ENCODE data around the gene CBY3. TPM values are rescaled to one million over a fixed set of nuclear protein-coding genes. Genes with fewer than 3 reads are reported as not detected.
A peak's percentile ranks its signal among the peaks of the same experiment; 100 is the strongest.

Gene CBY3
- total and polyA plus RNA-seq, 2 of the 8 experiments (the other 6 are each of a cell fraction or from before 2014, with no cell fraction given) = 0.39 TPM

DNA sequence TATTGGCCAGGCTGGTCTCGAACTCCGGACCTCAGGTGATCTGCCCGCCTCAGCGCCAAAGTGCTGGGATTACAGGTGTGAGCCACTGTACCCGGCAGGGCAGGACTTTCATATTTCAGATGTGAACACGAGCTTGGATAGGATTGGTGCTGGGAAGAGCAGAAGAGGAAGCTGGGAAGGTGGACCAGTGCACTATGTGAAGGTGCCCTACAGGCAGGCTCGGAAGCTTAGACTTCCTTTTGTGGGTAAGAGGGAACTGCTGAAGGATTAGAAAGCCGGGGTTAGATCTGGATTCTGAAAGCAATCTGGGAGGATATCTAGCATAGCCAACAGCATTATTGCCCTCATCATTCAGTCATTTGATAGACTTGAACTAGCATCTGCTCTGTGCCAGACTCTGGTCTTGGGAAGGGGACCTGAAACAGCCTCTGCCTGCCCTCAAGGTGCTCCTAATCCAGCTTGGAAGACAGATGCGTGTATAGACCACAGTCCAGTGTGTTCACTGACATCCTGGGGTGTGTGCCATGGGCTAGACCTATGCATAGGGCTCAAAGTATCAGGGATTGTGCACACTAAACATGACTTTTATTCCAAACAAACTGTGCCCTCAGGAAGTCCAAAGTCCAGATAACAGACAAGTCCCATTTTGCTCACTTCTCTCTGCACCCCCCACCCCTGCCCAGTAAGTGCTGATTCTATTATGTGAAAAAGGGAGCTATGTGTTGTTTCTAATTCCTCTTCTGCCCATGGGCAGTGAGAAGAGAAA, 637 bp downstream of the CBY3 start:
- H3K56ac ChIP-seq (replicated peaks; ENCODE audit: insufficient read length, low read depth, low read length) = no peak overlapping the region
- DNase-seq (ENCODE audit: low read depth in 1 of 2, low spot score in 2 of 2) (no peak), FAIRE-seq (no peak)
- peak overlapping the region in 1 of 2 experiments; percentile 68; a peak in 1 of 4 replicates for H3K4me2 ChIP-seq (ENCODE audit: insufficient read depth in 1 of 2, low read depth in 2 of 2, low read length in 2 of 2)
- 0 out of 2 replicates have a peak overlapping the region, but pooled peaks have one; percentile 20 for H3K18ac ChIP-seq (ENCODE audit: extremely low read depth, low read length)
- CTCF ChIA-PET (ENCODE audit: partially characterized antibody) = interaction anchor here (1.2 to 2.7 kb wide), 8 partner anchors 11 to 103 kb away, joined by 3 to 16 read pairs (median 4); no protein-coding TSS in a partner anchor
- no peak overlapping the region for H3K4ac ChIP-seq (replicated peaks; ENCODE audit: insufficient read length, low read depth, low read length)
- peaks cover 16% of the 10 kb centered on the region for H3K23me2 ChIP-seq (ENCODE audit: low read depth, low read length)
- H3K4me1 ChIP-seq (replicated peaks in 1 of 4; ENCODE audit: control insufficient read depth in 3 of 4, insufficient read depth in 4 of 4, low read length in 3 of 4) = peaks cover 0 to 12% (median 7%) of the 10 kb centered on the region in 4 experiments; a peak in 5 of 7 replicates
- peaks cover 0 to 2% of the 10 kb centered on the region in 2 experiments for H4K20me1 ChIP-seq (replicated peaks in 1 of 2; ENCODE audit: control insufficient read depth in 1 of 2, insufficient read depth in 2 of 2, low read length in 2 of 2)
- H3K27me3 ChIP-seq (replicated peaks in 1 of 4; ENCODE audit: control insufficient read depth in 3 of 4, extremely low read depth in 1 of 4, insufficient read depth in 3 of 4, low read length in 3 of 4) = peaks cover 0 to 4% (median 0%) of the 10 kb centered on the region in 4 experiments; a peak in 1 of 7 replicates
- no peak overlapping the region for H4K5ac ChIP-seq (ENCODE audit: insufficient read length, low read depth, low read length)
- no peak overlapping the region for H2BK12ac ChIP-seq (ENCODE audit: low read depth, low read length)
- peak overlapping the region; percentile 25; the same call in 1 of the 2 replicates for H2AK5ac ChIP-seq (ENCODE audit: low read depth, low read length)
- H2BK20ac ChIP-seq (ENCODE audit: low read length) = no peak overlapping the region
- no peak overlapping the region for H4K8ac ChIP-seq (ENCODE audit: extremely low read depth, insufficient read depth, low read length)
- H3K9me3 ChIP-seq (ENCODE audit: insufficient read depth in 2 of 2, low read depth in 1 of 2, low read length in 1 of 2) = no peaks in the 10 kb centered on the region
- 87% methylated on average over 9 of the region's 9 CpGs; no CpG with 5 or more reads in 1 of the 2 experiments for WGBS, 2 experiments (ENCODE audit: extremely low coverage in 1 of 2, insufficient coverage in 1 of 2, insufficient read length in 1 of 2, insufficient replicate concordance in 2 of 2, low coverage in 1 of 2, low lambda C conversion rate in 2 of 2, missing lambda C conversion rate in 1 of 2)
- peaks cover 0 to 6% (median 0%) of the 10 kb centered on the region in 4 experiments; a peak in 2 of 8 replicates for H3K36me3 ChIP-seq (ENCODE audit: control insufficient read depth in 2 of 4, insufficient read depth in 4 of 4, low read length in 3 of 4)
- no peak overlapping the region for H3K23ac ChIP-seq (ENCODE audit: insufficient read length)
- H4K91ac ChIP-seq (replicated peaks; ENCODE audit: insufficient read length, low read length) = no peak overlapping the region
- H2BK5ac ChIP-seq (ENCODE audit: low read depth, low read length) = no peak overlapping the region
- H3K4me3 ChIP-seq (ENCODE audit: extremely low read depth in 1 of 4, insufficient read depth in 2 of 4, low read depth in 3 of 4, low read length in 4 of 4) = no peak overlapping the region
- 0 out of 2 replicates have a peak, but pooled peaks cover 2% of the 10 kb centered on the region for H3K79me1 ChIP-seq (ENCODE audit: low read depth, low read length)
- H2BK120ac ChIP-seq (replicated peaks; ENCODE audit: low read depth, low read length) = no peak overlapping the region
- no peak overlapping the region for H3K27ac ChIP-seq (ENCODE audit: low read depth, low read length)
- H3K14ac ChIP-seq (ENCODE audit: insufficient read length) = no peak overlapping the region
- H3K79me2 ChIP-seq (ENCODE audit: control insufficient read depth in 1 of 2, insufficient read depth in 2 of 2, low read length in 2 of 2) = peaks cover 0 to 7% of the 10 kb centered on the region in 2 experiments; a peak in 1 of 4 replicates
- no peak overlapping the region for H2BK15ac ChIP-seq (ENCODE audit: low read length)
- POLR2A ChIA-PET (ENCODE audit: partially characterized antibody) = interaction anchor here (0.6 to 6.4 kb wide), 12 partner anchors 9 to 151 kb away, joined by 3 to 50 read pairs (median 8); partner anchors contain the start of genes HNRNPH1 and RUFY1
- no peak overlapping the region for H2AFZ ChIP-seq (ENCODE audit: low read length)
- no peak overlapping the region for H3K9ac ChIP-seq (replicated peaks in 1 of 4; ENCODE audit: extremely low read depth in 1 of 4, low read depth in 3 of 4, low read length in 3 of 4)
- TF ChIP-seq CHD1 (IDR thresholded peaks at IDR 0.05; ENCODE audit: low read depth, low read length) = no peak
- no peak for TF ChIP-seq ASH2L (IDR thresholded peaks at IDR 0.05; ENCODE audit: low read length)
- TF ChIP-seq MAFK (IDR thresholded peaks at IDR 0.05; ENCODE audit: low read depth, low read length) = no peak
- no peak for TF ChIP-seq E2F6 (IDR thresholded peaks at IDR 0.05)
- no peak for TF ChIP-seq HDAC6 (IDR thresholded peaks at IDR 0.05; ENCODE audit: low read depth, low read length)
- no peak for TF ChIP-seq CTBP2 (IDR thresholded peaks at IDR 0.05; ENCODE audit: borderline replicate concordance, insufficient read depth, insufficient read length, low read length)
- no peak for TF ChIP-seq NANOG (IDR thresholded peaks at IDR 0.05; ENCODE audit: insufficient read depth, low read depth, low read length, poor library complexity, severe bottlenecking)
- no peak for TF ChIP-seq RBBP5 (IDR thresholded peaks at IDR 0.05; ENCODE audit: borderline replicate concordance, low read depth, low read length)
- TF ChIP-seq POLR2AphosphoS5 (IDR thresholded peaks at IDR 0.05; ENCODE audit: low read depth, low read length) = no peak
- no peak for TF ChIP-seq RNF2 (IDR thresholded peaks at IDR 0.05; ENCODE audit: borderline replicate concordance, low read depth, low read length, missing control alignments, poor library complexity, severe bottlenecking)
